ENCODE data around the gene ZFP28.

ZFP28 gene

GRCh38 chr19:56538761-56539263, at the start of gene ZFP28:
ZFP28 (plus strand) TSS chr19:56538948; CDS start chr19:56539019, 71 bp downstream.
- DNase-seq (ENCODE audit: low read depth): peak; percentile 22

GRCh38 chr19:56491399-56491798, 47.3 kb upstream of the ZFP28 start:
- DNase-seq (ENCODE audit: low read depth): peak; percentile 19

GRCh38 chr19:56504581-56504980, 34.2 kb upstream of the ZFP28 start:
- DNase-seq (ENCODE audit: low read depth): peak; percentile 36

DNA sequence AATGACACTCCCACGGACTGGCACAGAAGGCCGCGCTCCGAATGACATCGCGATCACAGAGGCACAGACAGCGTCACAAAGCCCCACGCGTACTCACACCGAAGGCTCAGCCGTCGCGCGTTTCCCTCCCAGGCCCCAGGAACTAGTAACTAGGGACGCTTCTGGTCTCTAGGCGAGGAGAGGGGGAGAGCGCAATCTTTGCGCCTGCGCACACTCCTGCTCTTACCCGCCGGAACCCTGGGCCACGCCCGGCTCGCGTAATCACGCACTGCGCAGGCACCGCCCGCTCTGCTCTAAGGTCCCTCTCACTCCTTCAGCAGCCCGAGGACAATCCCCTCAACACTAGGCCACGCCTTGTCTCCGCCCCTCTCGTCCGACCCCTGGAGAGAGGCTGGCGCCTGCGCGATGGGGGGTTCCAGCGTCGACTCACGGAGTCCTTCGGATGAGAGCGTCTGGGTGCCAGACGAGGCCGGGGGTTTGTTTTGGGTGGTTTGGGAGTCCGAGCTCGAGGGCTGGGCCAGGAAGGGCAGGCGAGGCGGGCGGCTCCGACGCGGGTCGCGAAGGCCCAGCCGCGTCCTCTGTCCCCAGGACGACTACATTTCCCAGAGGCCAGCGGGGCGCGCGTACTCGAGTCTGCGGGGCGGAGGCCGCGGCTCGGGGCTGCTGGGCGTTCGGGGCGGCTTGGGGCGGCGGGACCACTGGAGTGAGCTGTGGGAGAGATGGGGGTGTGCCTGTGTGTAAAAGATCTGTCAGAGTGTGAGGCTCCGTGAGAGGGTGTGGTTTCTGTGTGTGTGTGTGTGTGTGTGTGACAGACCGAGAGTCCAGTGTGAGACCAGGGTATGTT, 31.1 kb upstream of the ZFP28 start, which contains the start of gene ZNF471:
Gene ZNF471 (plus strand): TSS at position 410 of the 844 bp plus-strand sequence. CDS start 3,717 bp downstream, outside the sequence.
- peak; percentile 97 for DNase-seq (ENCODE audit: low read depth)

DNA sequence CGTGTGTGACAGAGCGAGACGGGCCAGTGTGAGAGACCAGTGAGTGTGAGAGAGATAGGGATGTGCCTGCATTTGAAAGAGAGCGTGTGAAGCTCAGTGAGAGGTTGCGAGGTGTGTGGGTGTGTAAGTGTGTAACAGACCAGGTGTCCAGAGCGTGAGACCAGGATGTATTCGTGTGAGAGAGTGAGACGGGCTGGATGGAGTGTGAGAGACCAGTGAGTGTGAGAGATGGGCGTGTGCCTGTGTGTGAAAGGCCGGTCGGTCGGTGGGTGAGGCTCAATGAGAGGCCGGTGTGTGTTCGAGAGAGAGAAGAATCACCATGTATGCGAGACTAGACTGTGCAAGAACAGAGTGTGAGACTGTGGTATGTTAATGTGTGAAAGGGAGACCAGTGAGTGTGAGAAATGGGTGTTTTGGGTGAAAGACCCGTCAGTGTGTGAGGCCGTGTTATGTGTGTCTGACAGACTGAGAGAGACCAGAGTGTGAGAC, 30.4 kb upstream of the ZFP28 start:
- no peak for DNase-seq (ENCODE audit: low read depth)

GRCh38 chr19:56525214-56525860, 13.4 kb upstream of the ZFP28 start:
- DNase-seq (ENCODE audit: low read depth): peak; percentile 13

GRCh38 chr19:56537442-56537841, 1.3 kb upstream of the ZFP28 start:
- no peak for DNase-seq (ENCODE audit: low read depth)

- peak; percentile 87 for DNase-seq (ENCODE audit: low read depth)
Observed at GRCh38 chr19:56538254-56538760, 441 bp upstream of the ZFP28 start.

DNA sequence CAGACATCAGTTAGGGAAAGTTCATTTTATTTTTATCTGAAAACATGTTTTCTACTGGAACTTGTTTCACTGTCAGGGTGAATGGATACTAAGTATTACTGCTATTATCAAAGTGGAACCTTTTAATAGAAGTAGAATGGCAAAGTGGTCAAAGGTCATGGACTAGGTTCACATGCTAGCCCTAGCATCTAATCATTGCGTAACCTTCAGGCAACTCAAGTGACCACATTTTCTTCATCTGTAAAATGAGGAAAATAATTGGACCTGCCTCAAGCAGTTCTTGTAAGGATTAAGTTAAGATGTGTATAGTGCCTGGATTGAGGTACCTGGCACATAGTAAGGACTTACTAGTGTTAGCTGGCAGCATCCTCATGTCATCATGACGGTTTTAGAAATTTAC, 5.0 kb downstream of the ZFP28 start:
- DNase-seq (ENCODE audit: low read depth): no peak

GRCh38 chr19:56547535-56547934, 8.8 kb downstream of the ZFP28 start:
- no peak for DNase-seq (ENCODE audit: low read depth)

DNA sequence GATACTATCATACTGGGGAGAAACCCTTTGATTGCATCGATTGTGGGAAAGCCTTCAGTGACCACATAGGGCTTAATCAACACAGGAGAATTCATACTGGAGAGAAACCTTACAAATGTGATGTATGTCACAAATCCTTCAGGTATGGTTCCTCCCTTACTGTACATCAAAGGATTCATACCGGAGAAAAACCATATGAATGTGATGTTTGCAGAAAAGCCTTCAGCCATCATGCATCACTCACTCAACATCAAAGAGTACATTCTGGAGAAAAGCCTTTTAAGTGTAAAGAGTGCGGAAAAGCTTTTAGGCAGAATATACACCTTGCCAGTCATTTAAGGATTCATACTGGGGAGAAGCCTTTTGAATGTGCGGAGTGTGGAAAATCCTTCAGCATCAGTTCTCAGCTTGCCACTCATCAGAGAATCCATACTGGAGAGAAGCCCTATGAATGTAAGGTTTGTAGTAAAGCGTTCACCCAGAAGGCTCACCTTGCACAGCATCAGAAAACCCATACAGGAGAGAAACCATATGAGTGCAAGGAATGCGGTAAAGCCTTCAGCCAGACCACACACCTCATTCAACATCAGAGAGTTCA, 15.6 kb downstream of the ZFP28 start:
- DNase-seq (ENCODE audit: low read depth): peak; percentile 26

DNA sequence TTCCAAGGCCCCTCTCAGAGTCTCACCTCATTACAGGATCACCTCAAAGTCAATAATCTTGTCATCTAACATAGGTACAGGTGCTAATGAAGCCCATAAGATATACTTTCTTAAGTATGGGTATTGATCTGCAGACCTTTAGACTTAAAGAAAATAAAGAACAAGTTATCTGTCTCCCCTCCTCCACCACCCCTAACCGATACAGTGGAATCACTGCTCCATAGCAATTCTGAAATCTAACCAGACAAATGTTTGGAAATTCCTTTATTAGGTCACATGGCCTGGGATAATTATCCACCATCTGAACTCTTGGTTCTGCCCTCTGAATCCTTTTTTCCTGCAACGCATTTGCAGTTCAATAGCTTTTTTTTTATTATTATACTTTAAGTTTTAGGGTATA, 24.0 kb downstream of the ZFP28 start:
- DNase-seq (ENCODE audit: low read depth): no peak

DNA sequence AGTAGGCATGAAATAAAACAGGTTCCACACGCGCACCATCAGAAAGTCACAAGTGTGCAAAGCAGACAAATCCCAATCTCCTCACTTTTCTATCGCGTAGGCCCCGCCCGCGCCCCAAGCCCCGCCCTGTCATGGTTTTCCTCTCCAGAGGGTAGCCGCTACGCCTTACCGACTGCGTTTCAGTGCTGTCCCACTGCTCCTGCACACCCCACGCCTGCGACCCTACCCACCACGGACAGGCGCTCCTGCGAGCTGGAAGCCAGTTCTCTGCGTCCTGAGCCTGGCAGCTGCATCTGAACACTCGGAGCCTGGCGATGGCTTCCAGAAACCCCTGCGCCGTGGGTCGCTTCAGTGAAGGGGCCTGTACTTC, 28.1 kb downstream of the ZFP28 start:
- DNase-seq (ENCODE audit: low read depth): no peak

GRCh38 chr19:56567274-56568120, 28.7 kb downstream of the ZFP28 start, which contains the start of gene ZNF470:
ZNF470 (plus strand) TSS chr19:56567468; CDS start chr19:56570312, 2,844 bp downstream.
- DNase-seq (ENCODE audit: low read depth): peak; percentile 87

- peak; percentile 16 for DNase-seq (ENCODE audit: low read depth)
Observed at GRCh38 chr19:56572589-56572988, 33.8 kb downstream of the ZFP28 start.

DNA sequence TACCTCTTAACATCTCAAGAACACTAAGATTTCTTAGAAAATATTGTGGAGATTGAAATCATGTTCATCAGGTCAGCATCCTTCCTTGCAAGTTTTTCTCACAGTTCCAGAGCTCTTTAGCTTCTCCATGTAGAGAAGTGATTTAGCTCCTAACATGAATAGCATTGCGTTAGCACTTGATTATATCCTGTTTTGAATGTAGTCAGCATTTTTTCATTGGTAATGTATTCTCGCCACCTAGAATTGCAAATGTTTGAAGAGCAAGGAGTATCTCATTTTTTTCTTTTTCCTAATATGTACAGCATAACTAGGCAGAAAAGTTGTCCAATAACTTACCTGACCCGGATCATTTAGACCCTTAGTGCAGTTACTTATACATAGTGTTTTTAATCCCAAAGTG, 35.2 kb downstream of the ZFP28 start:
- DNase-seq (ENCODE audit: low read depth): no peak

DNA sequence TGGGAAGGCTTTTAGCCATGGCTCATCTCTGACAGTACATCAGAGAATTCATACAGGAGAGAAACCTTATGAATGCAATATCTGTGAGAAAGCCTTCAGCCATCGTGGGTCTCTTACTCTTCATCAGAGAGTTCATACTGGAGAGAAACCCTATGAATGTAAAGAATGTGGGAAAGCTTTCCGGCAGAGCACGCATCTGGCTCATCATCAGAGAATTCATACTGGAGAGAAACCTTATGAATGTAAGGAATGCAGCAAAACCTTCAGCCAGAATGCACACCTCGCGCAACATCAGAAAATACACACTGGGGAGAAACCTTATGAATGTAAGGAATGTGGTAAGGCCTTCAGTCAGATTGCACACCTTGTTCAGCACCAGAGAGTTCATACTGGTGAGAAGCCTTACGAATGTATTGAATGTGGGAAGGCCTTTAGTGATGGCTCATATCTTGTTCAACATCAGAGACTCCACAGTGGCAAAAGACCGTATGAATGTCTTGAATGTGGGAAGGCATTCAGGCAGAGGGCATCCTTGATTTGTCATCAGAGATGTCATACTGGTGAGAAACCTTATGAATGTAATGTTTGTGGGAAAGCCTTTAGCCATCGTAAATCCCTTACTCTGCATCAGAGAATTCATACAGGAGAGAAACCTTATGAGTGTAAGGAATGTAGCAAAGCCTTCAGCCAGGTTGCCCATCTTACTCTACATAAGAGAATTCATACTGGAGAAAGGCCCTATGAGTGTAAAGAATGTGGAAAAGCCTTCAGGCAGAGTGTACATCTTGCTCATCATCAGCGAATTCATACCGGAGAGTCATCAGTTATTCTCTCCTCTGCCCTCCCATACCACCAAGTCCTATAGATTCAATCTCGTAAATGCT, 39.2 kb downstream of the ZFP28 start:
- peak; percentile 7 for DNase-seq (ENCODE audit: low read depth)

GRCh38 chr19:56594446-56594782, 55.7 kb downstream of the ZFP28 start:
- DNase-seq (ENCODE audit: low read depth): no peak

DNA sequence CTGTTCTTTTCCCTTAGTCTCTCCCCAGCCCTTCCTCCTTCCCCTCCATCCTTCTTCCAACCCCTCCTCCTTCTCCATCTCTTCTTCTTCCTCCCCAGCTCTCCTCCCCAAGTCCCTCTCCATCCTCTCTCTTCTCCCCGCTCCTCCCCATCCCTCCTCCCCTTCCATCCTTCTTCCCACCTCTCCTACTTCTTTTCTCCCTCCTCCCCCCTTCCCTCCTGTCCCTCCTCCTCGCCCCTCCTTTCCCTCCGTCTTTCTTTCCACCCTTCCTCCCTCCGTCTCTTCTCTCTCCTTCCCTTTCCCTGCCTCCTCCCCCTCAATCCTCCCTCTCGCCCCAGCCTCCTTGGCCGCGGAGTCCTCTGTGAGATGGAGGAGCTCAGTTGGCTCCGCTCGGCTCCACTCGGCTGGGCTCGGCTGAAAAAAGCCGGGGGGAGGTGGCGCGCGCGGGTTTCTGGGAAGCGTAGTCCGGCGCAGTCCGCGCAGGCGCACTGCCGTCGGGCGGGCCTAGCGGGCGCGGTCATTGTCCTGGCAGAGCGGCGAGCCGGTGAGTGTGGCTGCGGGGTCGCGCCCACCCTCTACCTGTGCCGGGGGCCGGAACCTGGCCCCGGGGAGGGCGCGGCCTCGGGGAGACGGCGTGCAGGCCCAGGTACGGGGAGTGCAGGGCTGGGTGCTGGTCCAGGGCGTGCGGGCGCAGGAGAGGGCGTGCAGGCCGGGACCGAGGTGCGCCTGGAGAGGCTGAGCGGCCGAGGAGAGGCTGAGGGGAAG, 56.2 kb downstream of the ZFP28 start, which contains the start of gene ZNF71:
Gene ZNF71 (plus strand): TSS at position 520 of the 765 bp plus-strand sequence. CDS start 6,257 bp downstream, outside the sequence.
- DNase-seq (ENCODE audit: low read depth): peak; percentile 81

- DNase-seq (ENCODE audit: low read depth): peak; percentile 16
Observed at GRCh38 chr19:56595548-56595899, 56.8 kb downstream of the ZFP28 start.

Measured in amniotic epithelial cell (primary cell).